IMR-90 (cell line): Measurements from ENCODE around the gene ALOX15B. TPM values are rescaled to one million over a fixed set of nuclear protein-coding genes. Genes with fewer than 3 reads are reported as not detected.
"Not testable (repeated sequence)": the region's sequence is repeated elsewhere in the genome, so short reads cannot be mapped to it uniquely, and the experiment has no call there.

Experiments used
- ATAC-seq: fragments of 200-7000 bp; cut with Tn5 transposase; 2 replicates; pipeline ENCODE4 v1.9.1; 2020; ENCODE audit warnings: low read depth, mild to moderate bottlenecking, moderate library complexity
- BruUV-seq: library from RNA; stranded (reverse); fragments of 400-500 nt; replicated peaks from 2 replicates; lab custom pipeline; 2021; lab: Mats Ljungman, UMichigan
- CTCF ChIA-PET: fragments of 300-600 bp; formaldehyde crosslinking; extraction: SDS; loops from one replicate; lab custom pipeline; 2021; ENCODE audit warnings: antibody characterized with exemption; lab: Yijun Ruan, JAX
- POLR2A ChIA-PET: fragments of 300-600 bp; sonication (Branson Sonifier 250); formaldehyde crosslinking; loops from one replicate; lab custom pipeline; 2022; ENCODE audit warnings: antibody characterized with exemption; ENCODE audit not compliant: unreplicated experiment; lab: Charles Lee
- DNase-seq: peaks from one replicate; pipeline ENCODE4 v3.0.0; 2013
- H2AFZ ChIP-seq: replicated peaks from 2 replicates; pipeline ENCODE3; 2013; ENCODE audit warnings: low read length, mild to moderate bottlenecking; ENCODE audit not compliant: poor library complexity
- H2AK5ac ChIP-seq: 2 replicates; pipeline ENCODE4 v1.6.1; 2013; ENCODE audit warnings: low read depth, low read length, inconsistent platforms
- H2AK9ac ChIP-seq: replicated peaks from 2 replicates; pipeline ENCODE3; 2013; ENCODE audit warnings: mild to moderate bottlenecking, low read depth, low read length, moderate library complexity; ENCODE audit not compliant: poor library complexity
- H2BK120ac ChIP-seq: 2 replicates; pipeline ENCODE4 v1.6.1; 2013; ENCODE audit warnings: low read depth, low read length, inconsistent platforms
- H2BK15ac ChIP-seq: 3 replicates; pipeline ENCODE4 v1.6.1; 2013; ENCODE audit warnings: low read depth, low read length, inconsistent platforms
- H2BK20ac ChIP-seq: 2 replicates; pipeline ENCODE4 v1.6.1; 2013; ENCODE audit warnings: low read depth, mild to moderate bottlenecking, inconsistent platforms, low read length, moderate library complexity
- H2BK5ac ChIP-seq: 2 replicates; pipeline ENCODE4 v1.6.1; 2013; ENCODE audit warnings: mild to moderate bottlenecking, low read depth, low read length, inconsistent platforms; ENCODE audit not compliant: poor library complexity, severe bottlenecking
- H3K14ac ChIP-seq: replicated peaks from 2 replicates; pipeline ENCODE4 v1.6.1; 2013; ENCODE audit warnings: low read depth, low read length, inconsistent platforms
- H3K18ac ChIP-seq: 2 replicates; pipeline ENCODE4 v1.6.1; 2013; ENCODE audit warnings: low read depth, low read length, control low read depth
- H3K23ac ChIP-seq: 2 replicates; pipeline ENCODE4 v1.6.1; 2013; ENCODE audit warnings: low read depth, low read length, inconsistent platforms
- H3K27ac ChIP-seq: 2 replicates; pipeline ENCODE4 v1.5.1; 2013; ENCODE audit warnings: mild to moderate bottlenecking, control low read depth, low read length; ENCODE audit not compliant: insufficient read depth
- H3K27me3 ChIP-seq: 2 replicates; pipeline ENCODE4 v1.6.1; 2013; ENCODE audit warnings: low read length; ENCODE audit not compliant: control insufficient read depth, insufficient read depth
- H3K36me3 ChIP-seq: 2 replicates; pipeline ENCODE4 v1.6.1; 2013; ENCODE audit warnings: low read length, mixed read lengths; ENCODE audit not compliant: control insufficient read depth, insufficient read depth
- H3K4ac ChIP-seq: 2 replicates; pipeline ENCODE4 v1.6.1; 2013; ENCODE audit warnings: low read depth, low read length, inconsistent platforms
- H3K4me1 ChIP-seq: 2 replicates; pipeline ENCODE4 v1.6.1; 2013; ENCODE audit warnings: low read length, mixed read lengths; ENCODE audit not compliant: control insufficient read depth, insufficient read depth
- H3K4me2 ChIP-seq: 2 replicates; pipeline ENCODE4 v1.6.1; 2013; ENCODE audit warnings: low read depth, mild to moderate bottlenecking, control low read depth, low read length, moderate library complexity
- H3K4me3 ChIP-seq: 2 replicates; pipeline ENCODE4 v1.5.1; 2013; ENCODE audit warnings: low read depth, mild to moderate bottlenecking, control low read depth, low read length, moderate library complexity; ENCODE audit not compliant: insufficient read depth
- H3K56ac ChIP-seq: 2 replicates; pipeline ENCODE4 v1.6.1; 2013; ENCODE audit warnings: low read length, inconsistent platforms; ENCODE audit not compliant: insufficient read depth; ENCODE audit errors: extremely low read depth
- H3K79me1 ChIP-seq, 2 experiments: 2 replicates each; pipeline ENCODE4 v1.6.1; 2013; ENCODE audit warnings: low read length in 2 of 2, inconsistent platforms in 1 of 2, low read depth in 1 of 2
- H3K9ac ChIP-seq: 2 replicates; pipeline ENCODE4 v1.6.1; 2013; ENCODE audit warnings: low read depth, low read length, control low read depth
- H3K9me1 ChIP-seq: 2 replicates; pipeline ENCODE4 v1.6.1; 2013; ENCODE audit warnings: low read length, inconsistent platforms; ENCODE audit not compliant: insufficient read depth
- H3K9me3 ChIP-seq: 2 replicates; pipeline ENCODE4 v1.6.1; 2013; ENCODE audit warnings: low read length; ENCODE audit not compliant: control insufficient read depth, insufficient read depth
- H4K20me1 ChIP-seq: 2 replicates; pipeline ENCODE4 v1.6.1; 2013; ENCODE audit warnings: low read length, inconsistent platforms; ENCODE audit not compliant: insufficient read depth
- H4K5ac ChIP-seq: 2 replicates; pipeline ENCODE4 v1.6.1; 2013; ENCODE audit warnings: mild to moderate bottlenecking, low read depth, low read length, control low read depth
- H4K8ac ChIP-seq, 2 experiments: 2 replicates each; pipeline ENCODE4 v1.6.1; 2013; ENCODE audit warnings: low read depth in 2 of 2, low read length in 2 of 2, control low read depth in 1 of 2, inconsistent platforms in 1 of 2
- H4K91ac ChIP-seq: 2 replicates; pipeline ENCODE4 v1.6.1; 2013; ENCODE audit warnings: low read depth, low read length, inconsistent platforms; ENCODE audit not compliant: insufficient read depth
- WGBS, 2 experiments: methylation state at CpG; one replicate each; pipeline versions ENCODE4 v1.1.5 to v1.1.7; 2013; ENCODE audit warnings: missing lambda C conversion rate in 2 of 2; ENCODE audit not compliant: insufficient read length in 1 of 2; ENCODE audit errors: extremely low coverage in 2 of 2; 5-methylcytosine and 5-hydroxymethylcytosine counted together
- dilution Hi-C: fragments of 300-500 bp; cut with HindIII; formaldehyde crosslinking; loops from one replicate; pipeline ENCODE4 v1.14.3; 2018; ENCODE audit warnings: low sequenced_read_pairs; ENCODE audit not compliant: unreplicated experiment
- in situ Hi-C: fragments of 300-500 bp; cut with MboI; formaldehyde crosslinking; loops from 3 replicates; pipeline ENCODE4 v1.14.3; 2019; ENCODE audit warnings: low sequenced_read_pairs, inconsistent platforms, mixed read lengths
- intact Hi-C: fragments of 100-400 bp; cut with micrococcal nuclease; formaldehyde crosslinking; loops from 2 replicates; pipeline ENCODE4 v1.10.0; 2022
- polyA plus RNA-seq, 3 experiments: library from polyadenylated mRNA; depleted of rRNA; stranded (reverse); fragments of >200 nt; gene quantifications; 2 replicates each; pipeline ENCODE4 v1.2.3, GENCODE V29; 2012; ENCODE audit warnings: low replicate concordance in 1 of 3
- total RNA-seq: library from RNA; depleted of rRNA; stranded (reverse); fragments of >200 nt; gene quantifications from 2 replicates; pipeline ENCODE4 v1.2.3, GENCODE V29; 2012

Gene ALOX15B
- total and polyA plus RNA-seq, 2 of the 4 experiments (the other 2 are of a cell fraction) = not detected

GRCh38 chr17:8061851-8062250 is 23.0 kb downstream of the ALOX15B start:
- H4K5ac ChIP-seq, H2BK120ac ChIP-seq, dilution Hi-C loops, H2AFZ ChIP-seq, H3K4me2 ChIP-seq, H2BK15ac ChIP-seq, H3K79me1 ChIP-seq, H3K9me1 ChIP-seq, H2BK20ac ChIP-seq, H4K20me1 ChIP-seq, H3K36me3 ChIP-seq, H3K9ac ChIP-seq, H2AK9ac ChIP-seq, H2BK5ac ChIP-seq, H3K27ac ChIP-seq, H4K8ac ChIP-seq, POLR2A ChIA-PET, ATAC-seq, H3K4me1 ChIP-seq, H3K18ac ChIP-seq, H3K23ac ChIP-seq, H2AK5ac ChIP-seq, H3K9me3 ChIP-seq, DNase-seq, H3K14ac ChIP-seq, BruUV-seq, in situ Hi-C loops, H3K4me3 ChIP-seq, H3K4ac ChIP-seq, H3K56ac ChIP-seq, H4K91ac ChIP-seq: not testable (repeated sequence)
- CTCF ChIA-PET = interaction anchor here (1.2 to 4.9 kb wide), 2 partner anchors 32 to 57 kb away, joined by 4 to 25 read pairs; partner anchors contain the start of gene ALOXE3
- 23% methylated on average over 3 of the region's 8 CpGs; no CpG with 5 or more reads in 1 of the 2 experiments for WGBS, 2 experiments
- intact Hi-C loops = loop anchor here (2.0 to 10.0 kb wide), 4 partner anchors 57 to 723 kb away; partner anchors contain the start of gene ALOXE3
- H3K27me3 ChIP-seq = peaks cover 68% of the 10 kb centered on the region
